B cell (primary cell): ENCODE data around the gene FIZ1. TPM values are rescaled to one million over a fixed set of nuclear protein-coding genes. Genes with fewer than 3 reads are reported as not detected.
A peak's percentile ranks its signal among the peaks of the same experiment; 100 is the strongest.
"Not testable (repeated sequence)": the region's sequence is repeated elsewhere in the genome, so short reads cannot be mapped to it uniquely, and the experiment has no call there.

Experiments
- ATAC-seq: fragments of 200-7000 bp; cut with Tn5 transposase; one replicate; pipeline ENCODE4 v1.10.0; 2021; ENCODE audit warnings: low read depth, mild to moderate bottlenecking, moderate number of reproducible peaks, moderate library complexity
- CTCF ChIA-PET: fragments of 350-600 bp; sonication (Branson Sonifier 250); formaldehyde crosslinking; loops from one replicate; lab custom pipeline; 2021; ENCODE audit warnings: antibody characterized with exemption, inconsistent platforms; lab: Charles Lee
- POLR2A ChIA-PET: fragments of 350-600 bp; sonication (Branson Sonifier 250); formaldehyde crosslinking; loops from one replicate; lab custom pipeline; 2021; ENCODE audit warnings: antibody characterized with exemption; lab: Charles Lee
- DNase-seq: peaks from one replicate; pipeline ENCODE4 v3.0.0; 2013
- H2AFZ ChIP-seq: 2 replicates; pipeline ENCODE4 v1.6.1; 2012; ENCODE audit warnings: mild to moderate bottlenecking, low read depth, low read length; ENCODE audit not compliant: insufficient read depth, poor library complexity, severe bottlenecking
- H3K27ac ChIP-seq, 2 donors: 1 replicate in 1 of 2; 2 replicates in 1 of 2; pipeline ENCODE4 v1.5.1; 2012 to 2013; ENCODE audit warnings: low read length in 2 of 2, mild to moderate bottlenecking in 2 of 2, moderate library complexity in 1 of 2
- H3K27me3 ChIP-seq, 4 experiments: fragments of 200-600 bp in 1 of 4; sonication (generic) in 1 of 4; replicated peaks in 1 of 4; 1 replicate in 2 of 4; 2 replicates in 2 of 4; pipeline versions ENCODE4 v1.6.1 to v1.7.0; 2013 to 2016; ENCODE audit warnings: low read length in 3 of 4, mild to moderate bottlenecking in 2 of 4, mixed read lengths in 1 of 4, moderate library complexity in 1 of 4; ENCODE audit not compliant: insufficient read depth in 4 of 4, control insufficient read depth in 3 of 4; ENCODE audit errors: control extremely low read depth in 1 of 4
- H3K36me3 ChIP-seq, 2 experiments: replicated peaks in 1 of 2; 1 replicate in 1 of 2; 2 replicates in 1 of 2; pipeline versions ENCODE4 v1.6.1 to v1.7.1; 2013; ENCODE audit warnings: low read length in 1 of 2; ENCODE audit not compliant: insufficient read depth in 2 of 2, control insufficient read depth in 1 of 2; ENCODE audit errors: control extremely low read depth in 1 of 2, extremely low read depth in 1 of 2
- H3K4me1 ChIP-seq, 2 donors: fragments of 200-600 bp in 1 of 2; sonication (generic) in 1 of 2; 1 replicate in 1 of 2; 2 replicates in 1 of 2; pipeline versions ENCODE4 v1.5.1 to v1.6.1; 2013 to 2017; ENCODE audit warnings: low read length in 2 of 2; ENCODE audit not compliant: control insufficient read depth in 2 of 2, insufficient read depth in 2 of 2
- H3K4me2 ChIP-seq: replicated peaks from 2 replicates; pipeline ENCODE3; 2012; ENCODE audit warnings: mild to moderate bottlenecking, low read depth, low read length; ENCODE audit not compliant: poor library complexity, severe bottlenecking
- H3K4me3 ChIP-seq, 5 experiments: fragments of 200-600 bp in 1 of 5; sonication (generic) in 1 of 5; 1 replicate in 3 of 5; 2 replicates in 2 of 5; pipeline versions ENCODE4 v1.5.1 to v1.7.0; 2011 to 2016; ENCODE audit warnings: low read length in 4 of 5, mild to moderate bottlenecking in 4 of 5, low read depth in 2 of 5, control low read depth in 1 of 5, moderate library complexity in 1 of 5; ENCODE audit not compliant: insufficient read depth in 1 of 5; ENCODE audit errors: control extremely low read depth in 1 of 5, extremely low read depth in 1 of 5
- H3K79me2 ChIP-seq: fragments of 200-600 bp; sonication (generic); one replicate; pipeline ENCODE4 v1.6.0; 2016; ENCODE audit warnings: low read length; ENCODE audit not compliant: control insufficient read depth, insufficient read depth
- H3K9ac ChIP-seq: fragments of 200-600 bp; sonication (generic); 2 replicates; pipeline ENCODE4 v1.6.1; 2017; ENCODE audit warnings: mild to moderate bottlenecking, low read length, moderate library complexity
- H3K9me3 ChIP-seq, 3 donors: one replicate each; pipeline versions ENCODE4 v1.6.1 to v1.7.1; 2013; ENCODE audit warnings: low read length in 2 of 3; ENCODE audit not compliant: control insufficient read depth in 2 of 3, insufficient read depth in 1 of 3; ENCODE audit errors: control extremely low read depth in 1 of 3
- H4K20me1 ChIP-seq: 2 replicates; pipeline ENCODE4 v1.6.0; 2012; ENCODE audit warnings: mild to moderate bottlenecking, low read length; ENCODE audit not compliant: insufficient read depth, control insufficient read depth, poor library complexity, severe bottlenecking
- H3K27ac Mint-ChIP-seq: one replicate; pipeline ENCODE4 v1.8.0; 2021; ENCODE audit warnings: mixed read lengths
- H3K27me3 Mint-ChIP-seq: one replicate; pipeline ENCODE4 v1.8.0; 2021; ENCODE audit warnings: mixed read lengths
- H3K4me1 Mint-ChIP-seq: one replicate; pipeline ENCODE4 v1.8.0; 2021; ENCODE audit warnings: mixed read lengths
- H3K4me3 Mint-ChIP-seq: one replicate; pipeline ENCODE4 v1.8.0; 2021; ENCODE audit warnings: mixed read lengths
- H3K9me3 Mint-ChIP-seq: one replicate; pipeline ENCODE4 v1.8.0; 2022; ENCODE audit warnings: mixed read lengths; ENCODE audit not compliant: insufficient read depth
- EZH2 ChIP-seq: IDR thresholded peaks from 2 replicates; pipeline ENCODE4 v1.6.1; 2012; ENCODE audit warnings: borderline replicate concordance, low read depth, mild to moderate bottlenecking, moderate library complexity, low read length; ENCODE audit not compliant: insufficient read depth, poor library complexity, severe bottlenecking
- WGBS: methylation state at CpG from one replicate; pipeline ENCODE4 v1.1.5; 2013; ENCODE audit warnings: missing lambda C conversion rate; ENCODE audit not compliant: insufficient coverage; 5-methylcytosine and 5-hydroxymethylcytosine counted together
- intact Hi-C: fragments of 100-400 bp; cut with micrococcal nuclease; formaldehyde crosslinking; loops from one replicate; pipeline ENCODE4 v1.10.0; 2022
- polyA plus RNA-seq: library from polyadenylated mRNA; depleted of rRNA; stranded (reverse); fragments of >200 nt; gene quantifications from 2 replicates; pipeline ENCODE4 v1.2.3, GENCODE V29; 2012
- total RNA-seq, 2 donors: library from RNA; stranded (reverse); fragments of 120-200 nt in 1 of 2; gene quantifications; 1 replicate in 1 of 2; 2 replicates in 1 of 2; pipeline versions ENCODE4 v1.2.3 to v1.2.4, GENCODE V29; 2013 to 2022
- TF ChIP-seq, protein P1 (sequence below): fragments of 200-600 bp; IDR thresholded peaks from one replicate; pipeline ENCODE4 v1.8.0; 2022; ENCODE audit warnings: antibody characterized with exemption, mild to moderate bottlenecking

Gene FIZ1
- total and polyA plus RNA-seq, 2 donors (not counting 1 experiment from before 2014, with no cell fraction given) = 8.0 to 26.4 TPM

DNA sequence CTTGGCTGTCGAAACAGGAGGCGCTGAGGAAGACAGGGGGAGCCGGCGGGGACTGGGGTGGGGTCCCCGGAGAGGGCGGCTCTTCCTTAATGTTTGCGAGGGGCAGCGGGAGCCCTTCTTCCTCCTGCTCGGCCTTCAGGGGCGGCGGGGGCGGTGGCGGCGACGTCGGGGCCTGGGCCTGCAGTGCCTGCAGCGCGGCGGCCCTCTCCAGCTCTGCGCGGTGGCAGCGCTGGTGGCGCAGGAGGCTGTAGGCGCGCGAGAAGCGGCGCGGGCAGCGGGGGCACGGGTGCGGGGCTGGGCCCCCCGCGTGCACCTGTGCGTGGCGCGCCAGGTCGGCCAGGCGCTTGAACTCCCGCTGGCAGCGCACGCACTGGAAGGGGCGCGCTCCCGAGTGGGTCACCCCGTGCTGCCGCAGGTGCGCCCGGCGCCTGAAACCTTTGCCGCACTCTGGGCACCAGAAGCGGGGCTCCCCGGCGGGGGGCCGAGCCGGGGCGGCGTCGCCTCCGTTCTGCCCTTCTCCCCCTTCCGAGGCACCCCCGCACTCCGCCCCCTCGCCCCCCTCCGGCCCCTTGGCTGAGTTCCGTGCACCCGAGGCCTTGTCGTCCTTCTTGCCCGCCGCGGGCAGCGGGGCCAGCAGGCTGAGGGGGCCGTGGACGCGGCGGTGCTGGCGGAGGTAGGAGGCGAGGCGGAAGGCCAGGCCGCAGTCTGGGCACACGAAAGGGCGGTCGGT is 21.1 kb downstream of the FIZ1 start:
- DNase-seq = no peak
- 98% methylated on average over 80 of the region's 83 CpGs for WGBS
- no peak overlapping the region for H3K4me3 ChIP-seq
- no peaks in the 10 kb centered on the region for H4K20me1 ChIP-seq
- H3K36me3 ChIP-seq = no peaks in the 10 kb centered on the region
- H3K4me1 ChIP-seq = peaks cover 17 to 21% of the 10 kb centered on the region in 2 donors
- no peaks in the 10 kb centered on the region for H3K79me2 ChIP-seq
- Mint-ChIP-seq H3K4me1 (peaks cover 26% of the 10 kb centered on the region), H3K9me3 (no peaks in the 10 kb centered on the region), H3K4me3 (no peak overlapping the region), H3K27me3 (no peaks in the 10 kb centered on the region), H3K27ac (no peak overlapping the region)
- ChIA-PET POLR2A (interaction anchor here (0.5 kb wide), 1 partner anchor 76 kb away, joined by 3 read pairs; no protein-coding TSS in a partner anchor), CTCF (no interaction called here)
- H2AFZ ChIP-seq = no peak overlapping the region
- TF ChIP-seq, protein P1, sequence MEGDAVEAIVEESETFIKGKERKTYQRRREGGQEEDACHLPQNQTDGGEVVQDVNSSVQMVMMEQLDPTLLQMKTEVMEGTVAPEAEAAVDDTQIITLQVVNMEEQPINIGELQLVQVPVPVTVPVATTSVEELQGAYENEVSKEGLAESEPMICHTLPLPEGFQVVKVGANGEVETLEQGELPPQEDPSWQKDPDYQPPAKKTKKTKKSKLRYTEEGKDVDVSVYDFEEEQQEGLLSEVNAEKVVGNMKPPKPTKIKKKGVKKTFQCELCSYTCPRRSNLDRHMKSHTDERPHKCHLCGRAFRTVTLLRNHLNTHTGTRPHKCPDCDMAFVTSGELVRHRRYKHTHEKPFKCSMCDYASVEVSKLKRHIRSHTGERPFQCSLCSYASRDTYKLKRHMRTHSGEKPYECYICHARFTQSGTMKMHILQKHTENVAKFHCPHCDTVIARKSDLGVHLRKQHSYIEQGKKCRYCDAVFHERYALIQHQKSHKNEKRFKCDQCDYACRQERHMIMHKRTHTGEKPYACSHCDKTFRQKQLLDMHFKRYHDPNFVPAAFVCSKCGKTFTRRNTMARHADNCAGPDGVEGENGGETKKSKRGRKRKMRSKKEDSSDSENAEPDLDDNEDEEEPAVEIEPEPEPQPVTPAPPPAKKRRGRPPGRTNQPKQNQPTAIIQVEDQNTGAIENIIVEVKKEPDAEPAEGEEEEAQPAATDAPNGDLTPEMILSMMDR = no peak
- TF ChIP-seq EZH2 = no peak
- no peak overlapping the region for H3K4me2 ChIP-seq
- peaks cover 0 to 9% (median 0%) of the 10 kb centered on the region in 3 donors for H3K9me3 ChIP-seq
- intact Hi-C loops = no loop called here
- no peaks in the 10 kb centered on the region for H3K27me3 ChIP-seq
- no peak overlapping the region for H3K9ac ChIP-seq
- ATAC-seq = no peak
- no peak overlapping the region for H3K27ac ChIP-seq

DNA sequence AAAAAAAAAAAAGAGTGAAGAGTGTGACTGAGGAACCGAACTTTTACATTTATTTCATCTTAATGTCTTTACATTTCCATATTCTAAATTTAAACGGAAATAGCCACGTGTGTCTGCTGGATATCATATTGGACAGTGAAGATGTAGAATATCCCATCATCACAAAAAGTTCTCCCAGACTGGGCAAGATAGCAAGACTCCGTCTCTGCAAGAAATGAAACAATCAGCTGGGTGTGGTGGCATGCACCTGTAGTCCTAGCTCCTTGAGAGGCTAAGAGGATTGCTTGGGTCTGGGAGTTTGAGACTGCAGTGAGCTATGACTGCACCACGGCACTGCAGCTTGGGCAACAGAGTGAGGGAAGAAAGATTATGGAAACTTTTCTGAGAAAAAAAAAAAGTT is 22.6 kb downstream of the FIZ1 start:
- H4K20me1 ChIP-seq = no peaks in the 10 kb centered on the region
- no peak for DNase-seq
- H3K79me2 ChIP-seq = no peaks in the 10 kb centered on the region
- TF ChIP-seq EZH2 = no peak
- TF ChIP-seq, protein P1 = no peak
- H3K27ac Mint-ChIP-seq = no peak overlapping the region
- peak overlapping the region; percentile 30 for H3K4me3 Mint-ChIP-seq
- no peak overlapping the region for H3K27ac ChIP-seq
- H3K9me3 Mint-ChIP-seq = no peaks in the 10 kb centered on the region
- CTCF ChIA-PET = interaction anchor here (0.7 to 0.8 kb wide), 2 partner anchors 23 to 402 kb away, joined by 3 read pairs; partner anchors contain the start of gene FIZ1
- POLR2A ChIA-PET = no interaction called here
- H3K27me3 Mint-ChIP-seq = no peaks in the 10 kb centered on the region
- no peaks in the 10 kb centered on the region for H3K36me3 ChIP-seq
- H3K9me3 ChIP-seq = peaks cover 0 to 9% (median 0%) of the 10 kb centered on the region in 3 donors
- no peak overlapping the region for H2AFZ ChIP-seq
- peaks cover 20% of the 10 kb centered on the region for H3K4me1 Mint-ChIP-seq
- H3K4me1 ChIP-seq = peaks cover 15 to 20% of the 10 kb centered on the region in 2 donors
- H3K4me2 ChIP-seq = no peak overlapping the region
- H3K4me3 ChIP-seq = no peak overlapping the region
- H3K9ac ChIP-seq = no peak overlapping the region
- intact Hi-C loops = no loop called here
- no peak for ATAC-seq
- H3K27me3 ChIP-seq = no peaks in the 10 kb centered on the region
- 100% methylated on average over 1 of the region's 5 CpGs for WGBS

DNA sequence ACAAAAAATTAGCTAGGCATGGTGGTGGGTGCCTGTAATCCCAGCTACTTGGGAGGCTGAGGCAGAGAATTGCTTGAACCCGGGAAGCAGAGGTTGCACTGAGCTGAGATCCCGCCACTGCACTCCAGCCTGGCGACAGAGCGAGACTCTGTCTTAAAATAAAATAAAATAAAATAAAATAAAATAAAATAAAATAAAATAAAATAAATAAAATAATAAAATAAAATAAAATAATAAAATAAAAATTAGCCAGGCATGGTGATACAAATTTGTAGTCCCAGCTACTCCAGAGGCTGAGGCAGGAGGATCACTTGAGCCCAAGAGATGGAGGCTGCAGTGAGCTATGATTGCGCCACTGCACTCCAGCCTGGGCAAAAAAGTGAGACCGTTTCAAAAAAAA is 25.4 kb downstream of the FIZ1 start:
- H2AFZ ChIP-seq, H4K20me1 ChIP-seq, H3K4me1 Mint-ChIP-seq, H3K4me3 Mint-ChIP-seq, H3K4me1 ChIP-seq, H3K9me3 Mint-ChIP-seq, ATAC-seq, H3K27ac Mint-ChIP-seq, POLR2A ChIA-PET, CTCF ChIA-PET, H3K4me2 ChIP-seq, H3K36me3 ChIP-seq, H3K9ac ChIP-seq, H3K27me3 ChIP-seq, intact Hi-C loops, H3K27me3 Mint-ChIP-seq, H3K79me2 ChIP-seq, DNase-seq, H3K4me3 ChIP-seq, H3K27ac ChIP-seq: not testable (repeated sequence)
- peaks cover 0 to 12% (median 0%) of the 10 kb centered on the region in 3 donors for H3K9me3 ChIP-seq
- WGBS = no CpG with 5 or more reads among the region's 6 CpGs
